Fibroblast of mammary gland (primary cell): ENCODE results near the gene GLRA3.
A peak's percentile ranks its signal among the peaks of the same experiment; 100 is the strongest.

Experiments used
- DNase-seq: peaks from one replicate; pipeline ENCODE4 v3.0.0-alpha.2; 2010; ENCODE audit warnings: low read depth
- H3K4me3 ChIP-seq: 2 replicates; pipeline ENCODE4 v1.5.1; 2011; ENCODE audit warnings: low read depth, mild to moderate bottlenecking, low read length, moderate library complexity; ENCODE audit not compliant: control insufficient read depth
- CTCF ChIP-seq: conservative IDR thresholded peaks from 2 replicates; pipeline ENCODE4 v1.5.1; 2011; ENCODE audit warnings: low read depth, low read length, inconsistent platforms; ENCODE audit not compliant: control insufficient read depth, insufficient read depth

The GLRA3 gene

GRCh38 chr4:174613979-174614378, 215.1 kb downstream of the GLRA3 start:
- no peak for DNase-seq
- no peak overlapping the region for H3K4me3 ChIP-seq
- no peak for TF ChIP-seq CTCF

GRCh38 chr4:174611792-174612191, 217.3 kb downstream of the GLRA3 start:
- H3K4me3 ChIP-seq: no peak overlapping the region
- TF ChIP-seq CTCF: no peak
- no peak for DNase-seq

GRCh38 chr4:174607792-174608191, 221.3 kb downstream of the GLRA3 start:
- no peak for TF ChIP-seq CTCF
- no peak for DNase-seq
- H3K4me3 ChIP-seq: no peak overlapping the region

GRCh38 chr4:174604198-174604597, 224.8 kb downstream of the GLRA3 start:
- H3K4me3 ChIP-seq: no peak overlapping the region
- no peak for TF ChIP-seq CTCF
- peak; percentile 71 for DNase-seq

- no peak for TF ChIP-seq CTCF
- DNase-seq: peak; percentile 50
Observed at GRCh38 chr4:174600391-174600790, 228.7 kb downstream of the GLRA3 start.

GRCh38 chr4:174598800-174599199, 230.2 kb downstream of the GLRA3 start:
- no peak for TF ChIP-seq CTCF
- DNase-seq: no peak
- no peak overlapping the region for H3K4me3 ChIP-seq

More at GRCh38 chr4:174600391-174600790, 228.7 kb downstream of the GLRA3 start:
- no peak overlapping the region for H3K4me3 ChIP-seq

GRCh38 chr4:174596513-174596912, 232.5 kb downstream of the GLRA3 start:
- TF ChIP-seq CTCF: no peak
- no peak overlapping the region for H3K4me3 ChIP-seq
- no peak for DNase-seq
